ENCODE measurements around the gene LIN9.
"Not testable (repeated sequence)": the region's sequence is repeated elsewhere in the genome, so short reads cannot be mapped to it uniquely, and the experiment has no call there.

Gene LIN9

GRCh38 chr1:226276077-226276682, 32.8 kb downstream of the LIN9 start:
- no peak for DNase-seq (ENCODE audit: low read depth in 3 of 3)

DNA sequence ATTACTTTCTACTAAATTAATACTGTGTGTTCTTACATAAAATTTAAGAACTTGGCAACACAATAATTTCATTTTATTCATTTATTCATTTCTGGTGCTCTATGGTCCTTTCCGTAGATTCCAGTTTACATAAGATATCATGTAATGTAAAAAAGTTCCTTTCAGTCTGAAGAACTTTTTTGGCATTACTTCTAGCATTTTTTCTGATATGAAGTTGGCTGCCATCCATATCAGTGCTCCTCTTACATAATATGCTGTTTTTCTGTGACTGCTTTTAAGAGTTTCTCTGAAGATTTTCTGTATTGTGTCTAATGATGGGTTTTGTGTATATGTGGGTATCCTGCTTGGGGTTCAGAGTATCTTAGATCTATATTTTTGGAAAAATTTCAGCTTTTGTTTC, 34.8 kb downstream of the LIN9 start:
- no peak for DNase-seq (ENCODE audit: low read depth in 3 of 3)

GRCh38 chr1:226272233-226272902, 36.6 kb downstream of the LIN9 start:
- not testable (repeated sequence) for DNase-seq (ENCODE audit: low read depth in 3 of 3)

- no peak for DNase-seq (ENCODE audit: low read depth in 3 of 3)
Measured at GRCh38 chr1:226268421-226269124, 40.4 kb downstream of the LIN9 start.

GRCh38 chr1:226261818-226262217, 47.1 kb downstream of the LIN9 start:
- DNase-seq (ENCODE audit: low read depth in 3 of 3): no peak

- DNase-seq (ENCODE audit: low read depth in 3 of 3): no peak
Measured at GRCh38 chr1:226255380-226255779, 53.6 kb downstream of the LIN9 start.

GRCh38 chr1:226253933-226254332, 55.0 kb downstream of the LIN9 start:
- DNase-seq (ENCODE audit: low read depth in 3 of 3): no peak

DNA sequence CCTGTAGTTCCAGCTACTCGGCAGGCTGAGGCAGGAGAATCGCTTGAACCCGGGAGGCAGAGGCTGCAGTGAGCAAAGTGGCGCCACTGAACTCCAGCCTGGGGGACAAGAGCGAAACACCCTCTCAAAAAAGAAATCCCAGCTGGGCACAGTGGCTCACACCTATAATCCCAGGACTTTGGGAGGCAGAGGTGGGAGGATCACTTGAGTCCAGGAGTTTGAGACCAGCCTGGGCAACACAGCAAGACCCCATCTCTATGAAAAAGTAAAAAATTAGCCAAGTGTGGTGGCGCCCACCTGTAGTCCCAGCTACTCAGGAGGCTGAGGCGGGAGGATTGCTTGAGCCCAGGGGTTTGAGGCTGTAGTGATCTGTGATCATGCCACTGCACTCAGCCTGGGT, 56.1 kb downstream of the LIN9 start:
- not testable (repeated sequence) for DNase-seq (ENCODE audit: low read depth in 3 of 3)

GRCh38 chr1:226250511-226250910, 58.5 kb downstream of the LIN9 start:
- no peak for DNase-seq (ENCODE audit: low read depth in 3 of 3)

GRCh38 chr1:226248796-226249195, 60.2 kb downstream of the LIN9 start:
- DNase-seq (ENCODE audit: low read depth in 3 of 3): no peak

- DNase-seq (ENCODE audit: low read depth in 3 of 3): no peak
Measured at GRCh38 chr1:226248091-226248490, 60.9 kb downstream of the LIN9 start.

DNA sequence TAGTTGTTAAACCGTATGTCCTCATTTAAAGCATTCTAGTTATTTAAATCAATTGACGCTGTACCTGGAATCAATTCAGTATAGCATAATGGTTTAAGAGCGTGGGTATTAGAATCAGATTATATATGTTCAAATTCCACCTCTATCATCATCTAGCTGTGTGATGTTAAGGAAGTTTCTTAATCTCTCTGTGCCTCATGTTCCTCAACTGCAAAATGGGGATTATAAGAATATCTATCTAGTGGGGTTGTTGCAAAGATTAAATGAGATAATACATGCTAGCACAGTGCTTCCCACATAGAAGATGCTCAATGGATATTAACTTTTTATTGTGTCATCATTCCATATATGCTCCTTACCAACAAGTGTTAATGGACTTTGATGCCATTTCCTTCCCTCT, 69.5 kb downstream of the LIN9 start:
- DNase-seq (ENCODE audit: low read depth in 3 of 3): no peak

GRCh38 chr1:226236826-226237225, 72.1 kb downstream of the LIN9 start:
- DNase-seq (ENCODE audit: low read depth in 3 of 3): no peak

DNA sequence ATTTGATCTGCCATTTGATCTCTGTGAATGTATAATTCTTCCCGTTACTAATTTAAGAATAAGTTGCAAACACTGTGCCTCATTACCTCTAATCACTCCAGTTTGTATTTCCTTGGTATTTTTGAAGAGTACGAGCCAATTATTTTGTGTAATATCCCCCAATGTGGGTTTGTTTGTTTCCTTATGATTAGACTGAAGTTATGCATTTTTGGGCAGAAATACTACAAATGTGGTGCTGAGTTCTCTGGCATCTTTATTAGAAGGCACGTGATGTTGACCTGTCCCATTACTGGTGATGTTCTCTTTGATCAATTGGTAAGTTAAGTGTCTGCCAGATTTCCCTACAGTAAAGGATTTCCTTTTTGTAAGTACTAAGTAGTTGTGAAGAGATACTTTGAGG, 75.2 kb downstream of the LIN9 start:
- no peak for DNase-seq (ENCODE audit: low read depth in 3 of 3)

DNA sequence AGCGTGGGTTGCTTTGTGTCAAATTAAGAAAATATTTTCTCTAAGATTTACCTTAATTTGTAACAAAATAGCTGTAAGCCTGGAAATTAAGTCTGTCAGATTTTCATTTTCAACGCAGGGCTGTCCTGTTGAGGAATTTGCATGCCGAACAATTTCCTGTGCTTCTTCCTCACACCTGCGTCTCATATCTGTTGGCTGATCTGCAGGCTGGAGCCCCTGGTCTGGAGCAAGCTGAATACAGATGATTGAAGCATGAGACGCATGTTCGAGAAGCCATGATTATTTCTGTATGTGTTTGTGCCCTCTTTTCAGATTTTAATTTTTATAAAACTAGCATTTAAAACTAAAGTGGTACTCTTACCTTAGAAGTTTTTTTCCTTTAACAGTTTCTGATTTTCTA, 75.7 kb downstream of the LIN9 start:
- no peak for DNase-seq (ENCODE audit: low read depth in 3 of 3)

- DNase-seq (ENCODE audit: low read depth in 3 of 3): no peak
Measured at GRCh38 chr1:226226601-226227000, 82.4 kb downstream of the LIN9 start.

DNA sequence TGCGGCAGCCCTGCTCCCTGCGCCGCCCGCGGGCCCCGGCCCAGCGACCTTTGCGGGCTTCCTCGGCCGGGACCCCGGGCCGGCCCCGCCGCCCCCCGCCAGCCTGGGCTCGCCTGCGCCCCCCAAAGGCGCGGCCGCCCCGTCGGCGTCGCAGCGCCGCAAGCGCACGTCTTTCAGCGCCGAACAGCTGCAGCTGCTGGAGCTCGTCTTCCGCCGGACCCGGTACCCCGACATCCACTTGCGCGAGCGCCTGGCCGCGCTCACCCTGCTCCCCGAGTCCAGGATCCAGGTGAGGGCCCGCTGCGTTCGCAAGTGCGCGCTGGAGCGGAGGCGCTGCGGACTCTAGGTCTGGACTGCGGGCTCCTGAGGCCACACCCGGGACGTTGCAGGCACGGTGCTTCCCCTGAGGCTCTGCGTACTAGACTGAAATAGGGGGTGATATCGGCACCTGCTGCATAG, 85.1 kb downstream of the LIN9 start:
- DNase-seq (ENCODE audit: low read depth in 3 of 3): no peak

DNA sequence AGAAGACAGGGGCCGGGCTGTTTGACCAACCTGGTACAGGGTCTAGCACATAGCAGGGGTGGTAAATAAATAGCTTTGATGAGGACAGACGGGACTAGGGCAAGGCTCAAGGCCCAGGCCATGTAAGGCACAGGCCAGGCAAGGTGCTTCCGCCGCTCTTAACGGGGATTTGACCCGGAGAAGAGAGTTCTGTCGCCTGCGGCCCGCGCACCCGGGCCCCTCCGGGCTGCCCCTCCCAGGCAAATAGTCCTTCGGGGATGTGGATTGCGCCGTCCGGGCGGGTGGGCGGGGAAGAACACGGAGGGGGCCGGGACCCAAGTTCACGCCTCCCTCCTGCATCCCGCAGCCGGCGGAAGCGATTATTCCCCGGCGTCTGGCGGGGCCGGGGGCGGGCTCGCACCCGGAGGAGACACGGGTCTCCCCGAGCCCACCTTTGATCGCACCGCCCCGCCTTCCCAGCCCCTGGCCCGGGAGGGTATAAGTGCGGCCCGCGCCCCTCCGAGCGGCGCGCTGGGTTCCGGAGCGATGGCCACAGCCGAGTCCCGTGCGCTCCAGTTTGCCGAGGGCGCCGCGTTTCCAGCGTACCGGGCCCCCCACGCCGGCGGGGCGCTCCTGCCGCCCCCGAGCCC, 85.7 kb downstream of the LIN9 start, which contains the start of gene MIXL1:
Gene MIXL1, plus strand, starts transcription at position 508 of the 629 bp plus-strand sequence. Its CDS starts 18 bp downstream, at position 526.
- DNase-seq (ENCODE audit: low read depth in 3 of 3): no peak

DNA sequence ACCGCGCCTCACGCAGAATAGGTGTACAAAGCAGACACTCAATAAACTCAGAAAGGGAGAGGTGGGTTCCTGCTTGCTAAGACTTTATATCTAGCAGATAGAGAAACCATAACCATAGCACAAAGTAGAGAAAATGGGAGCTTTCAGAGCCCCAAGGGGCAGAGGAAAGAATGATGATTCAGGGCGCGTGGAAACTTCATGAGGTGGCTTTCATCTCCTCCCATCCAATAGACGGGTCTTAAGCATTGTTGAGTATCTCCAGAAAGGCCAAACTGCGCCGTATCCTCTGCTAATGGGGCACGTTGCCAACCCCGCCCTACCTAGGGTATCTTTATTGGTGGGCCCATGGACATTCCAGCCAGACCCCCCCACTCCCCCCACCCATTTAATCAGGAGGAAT, 86.3 kb downstream of the LIN9 start:
- no peak for DNase-seq (ENCODE audit: low read depth in 3 of 3)

DNA sequence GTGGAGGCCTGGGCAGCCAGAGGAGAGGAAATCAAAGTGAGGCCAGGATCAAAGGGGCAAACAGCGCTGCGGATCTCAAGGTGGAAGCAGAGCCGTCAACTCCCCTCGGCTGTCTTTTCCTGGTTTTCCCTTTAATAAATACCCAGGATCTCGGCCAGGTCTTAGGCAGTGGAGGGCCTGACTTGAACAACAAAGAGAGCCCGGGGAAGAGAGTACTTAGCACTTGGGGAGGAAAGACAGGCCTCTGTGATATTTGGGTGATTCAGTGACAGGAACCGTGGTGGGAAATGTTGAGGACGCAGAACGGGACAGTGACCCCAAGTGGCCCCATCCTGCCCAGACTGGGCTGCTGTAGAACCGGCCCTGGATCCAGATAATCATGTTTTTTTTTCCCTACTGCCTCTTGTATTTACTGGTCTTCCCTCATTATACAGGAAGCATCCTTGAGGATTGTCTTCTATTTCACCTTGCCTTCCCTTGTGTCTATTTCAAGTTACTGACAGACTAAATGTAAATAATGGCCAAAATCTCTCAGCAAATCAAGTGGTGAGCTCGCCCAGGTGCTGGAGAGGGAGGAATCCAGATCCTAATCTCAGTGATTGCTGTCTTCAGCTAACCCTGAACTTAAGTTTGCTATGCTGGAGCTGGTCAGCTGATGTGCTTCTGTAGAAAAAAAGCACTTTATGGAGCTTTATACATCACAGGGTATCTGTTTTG, 88.3 kb downstream of the LIN9 start:
- DNase-seq (ENCODE audit: low read depth in 3 of 3): no peak

GRCh38 chr1:226217273-226217672, 91.7 kb downstream of the LIN9 start:
- DNase-seq (ENCODE audit: low read depth in 3 of 3): no peak

- no peak for DNase-seq (ENCODE audit: low read depth in 3 of 3)
Measured at GRCh38 chr1:226216056-226216455, 92.9 kb downstream of the LIN9 start.
